ENCODE data around the gene LRRC26. TPM values are rescaled to one million over a fixed set of nuclear protein-coding genes. Genes with fewer than 3 reads are reported as not detected.

Gene LRRC26
- total RNA-seq, 1 experiment from 2014 or later: 2.4 TPM

GRCh38 chr9:137192859-137193258, 23.0 kb upstream of the LRRC26 start:
- H3K4me2 ChIP-seq (ENCODE audit: low read length): no peak overlapping the region
- BruUV-seq (replicated peaks): no TSS peak
- TF ChIP-seq EZH2 (IDR thresholded peaks at IDR 0.05): no peak
- no peak for TF ChIP-seq ZFX (IDR thresholded peaks at IDR 0.05)
- no peak for TF ChIP-seq ELF1 (IDR thresholded peaks at IDR 0.05; ENCODE audit: borderline replicate concordance, low read depth)
- TF ChIP-seq JUND (IDR thresholded peaks at IDR 0.05): no peak
- no peak for TF ChIP-seq POLR2A (IDR thresholded peaks at IDR 0.05; ENCODE audit: borderline replicate concordance, extremely low read depth, insufficient read depth, insufficient read length)
- TF ChIP-seq REST (IDR thresholded peaks at IDR 0.05; ENCODE audit: low read depth): no peak
- TF ChIP-seq SRF (IDR thresholded peaks at IDR 0.05; ENCODE audit: low read depth): no peak
- no peak for TF ChIP-seq ZNF274 (IDR thresholded peaks at IDR 0.05; ENCODE audit: low read depth, low read length)
- no peak for TF ChIP-seq POLR2AphosphoS5 (IDR thresholded peaks at IDR 0.05; ENCODE audit: low read depth, low read length)
- TF ChIP-seq SIN3A (IDR thresholded peaks at IDR 0.05; ENCODE audit: low read depth): no peak
- no peak for TF ChIP-seq EZH2phosphoT487 (IDR thresholded peaks at IDR 0.05; ENCODE audit: borderline replicate concordance)
- TF ChIP-seq RAD21 (IDR thresholded peaks at IDR 0.05; ENCODE audit: low read depth): no peak
- no peak for TF ChIP-seq EGR1 (IDR thresholded peaks at IDR 0.05; ENCODE audit: low read depth)
- TF ChIP-seq CBX3 (IDR thresholded peaks at IDR 0.05; ENCODE audit: low read depth): no peak
- TF ChIP-seq FOSL1 (IDR thresholded peaks at IDR 0.05; ENCODE audit: low read depth): no peak
- RAD21 ChIA-PET (ENCODE audit: low non-redundant PET in 1 of 2, low total read pairs in 2 of 2, uncharacterized antibody in 2 of 2, unreplicated experiment in 2 of 2): no interaction called here
- H2AFZ ChIP-seq (ENCODE audit: low read depth, low read length, poor library complexity, severe bottlenecking): no peak overlapping the region
- H3K9me2 ChIP-seq (ENCODE audit: insufficient read depth): no peaks in the 10 kb centered on the region
- H4K20me1 ChIP-seq (ENCODE audit: insufficient read depth): no peaks in the 10 kb centered on the region
- no peaks in the 10 kb centered on the region for H3K27me3 ChIP-seq (ENCODE audit: insufficient read depth, low read length)
- H3K4me1 ChIP-seq (ENCODE audit: control insufficient read depth in 1 of 2, insufficient read depth in 2 of 2, low read length in 2 of 2): peaks cover 24 to 43% of the 10 kb centered on the region in 2 experiments
- H3K36me3 ChIP-seq (ENCODE audit: control insufficient read depth in 1 of 2, insufficient read depth in 2 of 2, low read length in 2 of 2): peaks cover 0 to 6% of the 10 kb centered on the region in 2 experiments; a peak in 1 of 4 replicates
- peaks cover 34% of the 10 kb centered on the region for H3K79me2 ChIP-seq (ENCODE audit: insufficient read depth, low read length)
- H3K27ac ChIP-seq (ENCODE audit: low read depth, low read length): no peak overlapping the region
- ATAC-seq (no peak), DNase-seq (ENCODE audit: low read depth, low spot score) (no peak)
- no peak overlapping the region for H3K9ac ChIP-seq (ENCODE audit: low read length)
- no peak overlapping the region for H3K4me3 ChIP-seq (replicated peaks in 1 of 2; ENCODE audit: low read depth in 1 of 2, low read length in 2 of 2)
- CTCF ChIA-PET: no interaction called here
- POLR2A ChIA-PET: no interaction called here
- H3K9me3 ChIP-seq (ENCODE audit: control insufficient read depth in 1 of 2, insufficient read depth in 1 of 2, low read depth in 1 of 2, low read length in 2 of 2): no peaks in the 10 kb centered on the region
- intact Hi-C loops (cut with micrococcal nuclease): no loop called here

Data from HCT116 (cell line).